HG02623 (cell line): ENCODE data around the gene ATP4A.

Source experiments
- ATAC-seq: cut with Tn5 transposase; IDR thresholded peaks from one replicate; pipeline ENCODE4 v1.9.1; 2021; ENCODE audit warnings: moderate library complexity; ENCODE audit not compliant: unreplicated experiment

Gene ATP4A

DNA sequence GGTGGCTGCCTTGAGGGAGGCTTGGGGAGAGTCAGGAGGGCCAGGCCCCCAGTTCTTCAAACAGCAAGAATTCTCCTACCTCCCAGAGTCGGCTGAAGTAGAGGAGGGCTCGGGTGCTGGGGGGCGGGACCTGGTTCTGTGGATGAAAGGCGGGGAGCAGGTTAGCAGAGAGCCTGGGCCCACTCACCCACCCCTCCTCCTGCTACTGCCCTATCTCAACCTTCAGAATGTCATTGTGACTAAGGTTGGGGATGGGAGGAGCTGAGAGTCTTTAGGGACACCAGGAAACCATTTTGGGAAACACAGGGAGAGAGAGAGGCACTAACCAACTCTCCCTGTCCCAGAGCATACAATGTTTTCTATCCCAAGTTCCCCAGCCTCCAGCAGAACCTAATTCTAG, 60.7 kb downstream of the ATP4A start:
- no peak for ATAC-seq

DNA sequence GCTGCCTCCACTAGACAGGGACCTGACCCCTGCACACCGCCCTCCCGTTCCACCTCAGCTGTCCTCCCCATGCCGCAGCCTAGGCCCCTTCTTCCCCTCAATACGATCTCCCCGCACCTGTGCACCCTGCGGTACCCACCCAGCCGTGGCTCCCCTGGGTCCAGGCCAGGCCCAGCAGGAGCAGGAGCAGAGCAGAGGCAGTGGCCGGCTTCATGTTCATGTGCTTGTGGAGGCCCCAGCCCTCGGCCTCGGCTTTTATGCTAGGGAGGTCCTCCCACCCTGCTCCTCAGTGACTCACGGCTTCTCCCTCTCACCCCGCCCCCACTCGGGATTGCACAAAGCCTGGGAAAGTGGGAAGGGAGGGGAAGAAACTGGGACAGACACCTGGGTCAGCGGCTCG, 61.8 kb downstream of the ATP4A start:
- no peak for ATAC-seq

DNA sequence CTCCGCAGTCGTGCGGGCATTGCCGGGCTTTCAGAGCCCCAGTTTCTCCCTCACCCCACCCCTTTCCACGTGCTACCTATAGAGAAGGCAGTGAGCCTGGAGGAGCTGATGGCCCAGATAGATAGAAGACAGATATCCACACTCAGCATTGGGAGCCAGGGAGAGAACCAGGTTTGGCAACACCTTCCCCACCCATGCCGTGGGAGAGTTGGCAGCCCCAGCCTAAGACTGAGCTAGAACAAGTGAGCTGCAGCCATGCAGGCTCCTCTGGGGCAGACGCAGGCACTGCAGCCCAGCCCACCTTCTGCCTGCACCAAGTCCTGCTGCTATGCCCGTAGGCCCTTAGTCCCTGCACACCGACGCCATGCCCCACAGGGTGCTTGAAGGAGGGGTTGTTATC, 62.8 kb downstream of the ATP4A start:
- ATAC-seq: no peak
